GM18520 (cell line): Measurements from ENCODE around the gene IRX2.

Experiments used
- ATAC-seq: cut with Tn5 transposase; IDR thresholded peaks from one replicate; pipeline ENCODE4 v1.9.1; 2021; ENCODE audit not compliant: unreplicated experiment

The IRX2 gene

GRCh38 chr5:2751592-2752021 lies at the start of gene IRX2:
Gene IRX2 (minus strand): TSS chr5:2751677. CDS start chr5:2751413, 264 bp downstream.
- ATAC-seq: no peak

GRCh38 chr5:2800035-2800434 lies 48.6 kb upstream of the IRX2 start:
- no peak for ATAC-seq

GRCh38 chr5:2797981-2798380 lies 46.5 kb upstream of the IRX2 start:
- ATAC-seq: no peak

- no peak for ATAC-seq
These were observed 45.7 kb upstream of the IRX2 start for GRCh38 chr5:2797160-2797559.

- ATAC-seq: no peak
These were observed 31.7 kb upstream of the IRX2 start for GRCh38 chr5:2783223-2783622.

- no peak for ATAC-seq
These were observed 31.2 kb upstream of the IRX2 start for GRCh38 chr5:2782658-2783057.

- no peak for ATAC-seq
These were observed 29.1 kb upstream of the IRX2 start for GRCh38 chr5:2780421-2781171.

GRCh38 chr5:2779459-2779858 lies 28.0 kb upstream of the IRX2 start:
- ATAC-seq: no peak

- ATAC-seq: no peak
These were observed 25.1 kb upstream of the IRX2 start for GRCh38 chr5:2776337-2777302.

- ATAC-seq: no peak
These were observed 21.9 kb upstream of the IRX2 start for GRCh38 chr5:2773327-2773726.

GRCh38 chr5:2767089-2767488 lies 15.6 kb upstream of the IRX2 start:
- no peak for ATAC-seq

GRCh38 chr5:2764581-2764980 lies 13.1 kb upstream of the IRX2 start:
- ATAC-seq: no peak

- no peak for ATAC-seq
These were observed 12.0 kb upstream of the IRX2 start for GRCh38 chr5:2763533-2763794.

GRCh38 chr5:2762744-2763532 lies 11.5 kb upstream of the IRX2 start:
- ATAC-seq: no peak

- ATAC-seq: no peak
These were observed 10.5 kb upstream of the IRX2 start for GRCh38 chr5:2761921-2762488.

GRCh38 chr5:2759696-2760461 lies 8.4 kb upstream of the IRX2 start:
- ATAC-seq: no peak

- no peak for ATAC-seq
These were observed 7.6 kb upstream of the IRX2 start for GRCh38 chr5:2759091-2759490.

GRCh38 chr5:2758632-2759031 lies 7.2 kb upstream of the IRX2 start:
- no peak for ATAC-seq

- no peak for ATAC-seq
These were observed 6.3 kb upstream of the IRX2 start for GRCh38 chr5:2757563-2758351.
